ENCODE data around the gene KHK. TPM values are rescaled to one million over a fixed set of nuclear protein-coding genes. Genes with fewer than 3 reads are reported as not detected.

Gene KHK
- total RNA-seq, 2 experiments from 2014 or later, result 13.1 to 13.7 TPM

- peaks cover 17% of the 10 kb centered on the region for H3K4me1 Mint-ChIP-seq
- POLR2A ChIA-PET, result interaction anchor here (0.7 to 3.0 kb wide), 6 partner anchors 9 to 77 kb away, joined by 3 to 34 read pairs (median 4); partner anchors contain the start of genes ABHD1, ATRAID and SLC5A6
- no peaks in the 10 kb centered on the region for H3K27me3 Mint-ChIP-seq
- H3K4me3 Mint-ChIP-seq, result peak overlapping the region; percentile 97
- DNase-seq (no peak), ATAC-seq (ENCODE audit: low read depth) (no peak)
- peak overlapping the region; percentile 97 for H3K27ac Mint-ChIP-seq
- H3K36me3 Mint-ChIP-seq, result peaks cover 7% of the 10 kb centered on the region
- H3K9me3 Mint-ChIP-seq, result no peaks in the 10 kb centered on the region
Observed at GRCh38 chr2:27134781-27135477, 48.4 kb downstream of the KHK start.

GRCh38 chr2:27135478-27135955 is 48.9 kb downstream of the KHK start:
- peak overlapping the region; percentile 97 for H3K4me3 Mint-ChIP-seq
- peak overlapping the region; percentile 97 for H3K27ac Mint-ChIP-seq
- H3K9me3 Mint-ChIP-seq, result no peaks in the 10 kb centered on the region
- DNase-seq (no peak), ATAC-seq (ENCODE audit: low read depth) (no peak)
- no peaks in the 10 kb centered on the region for H3K27me3 Mint-ChIP-seq
- H3K4me1 Mint-ChIP-seq, result peaks cover 17% of the 10 kb centered on the region
- POLR2A ChIA-PET, result interaction anchor here (0.7 to 3.0 kb wide), 5 partner anchors 10 to 77 kb away, joined by 3 to 34 read pairs (median 3); partner anchors contain the start of gene ABHD1
- H3K36me3 Mint-ChIP-seq, result peaks cover 7% of the 10 kb centered on the region

- peaks cover 17% of the 10 kb centered on the region for H3K4me1 Mint-ChIP-seq
- H3K4me3 Mint-ChIP-seq, result no peak overlapping the region
- peaks cover 7% of the 10 kb centered on the region for H3K36me3 Mint-ChIP-seq
- no peak for DNase-seq
- H3K27ac Mint-ChIP-seq, result no peak overlapping the region
- POLR2A ChIA-PET, result no interaction called here
- no peak for ATAC-seq (ENCODE audit: low read depth)
- H3K27me3 Mint-ChIP-seq, result no peaks in the 10 kb centered on the region
- no peaks in the 10 kb centered on the region for H3K9me3 Mint-ChIP-seq
Observed at GRCh38 chr2:27136751-27137150, 50.2 kb downstream of the KHK start.

GRCh38 chr2:27137322-27137935 is 50.9 kb downstream of the KHK start:
- no peaks in the 10 kb centered on the region for H3K9me3 Mint-ChIP-seq
- H3K4me1 Mint-ChIP-seq, result peaks cover 16% of the 10 kb centered on the region
- POLR2A ChIA-PET, result no interaction called here
- no peak for DNase-seq
- peaks cover 7% of the 10 kb centered on the region for H3K36me3 Mint-ChIP-seq
- H3K27ac Mint-ChIP-seq, result no peak overlapping the region
- ATAC-seq (ENCODE audit: low read depth), result no peak
- H3K4me3 Mint-ChIP-seq, result no peak overlapping the region
- peaks cover 3% of the 10 kb centered on the region for H3K27me3 Mint-ChIP-seq

- POLR2A ChIA-PET, result no interaction called here
- peaks cover 10% of the 10 kb centered on the region for H3K4me1 Mint-ChIP-seq
- peaks cover 9% of the 10 kb centered on the region for H3K27me3 Mint-ChIP-seq
- H3K27ac Mint-ChIP-seq, result peak overlapping the region; percentile 56
- ATAC-seq (ENCODE audit: low read depth) (no peak), DNase-seq (no peak)
- H3K4me3 Mint-ChIP-seq, result no peak overlapping the region
- peaks cover 6% of the 10 kb centered on the region for H3K36me3 Mint-ChIP-seq
- H3K9me3 Mint-ChIP-seq, result peaks cover 1% of the 10 kb centered on the region
Observed at GRCh38 chr2:27138111-27138510, 51.5 kb downstream of the KHK start.

GRCh38 chr2:27139310-27139709 is 52.7 kb downstream of the KHK start, which contains the start of gene PRR30:
TSS of gene PRR30 (minus strand) at chr2:27139410. CDS start at chr2:27138329, 1,081 bp downstream.
- peaks cover 2% of the 10 kb centered on the region for H3K9me3 Mint-ChIP-seq
- peaks cover 3% of the 10 kb centered on the region for H3K4me1 Mint-ChIP-seq
- DNase-seq (no peak), ATAC-seq (ENCODE audit: low read depth) (no peak)
- POLR2A ChIA-PET, result no interaction called here
- H3K36me3 Mint-ChIP-seq, result peaks cover 3% of the 10 kb centered on the region
- H3K27ac Mint-ChIP-seq, result no peak within 1 kb of the TSS
- peaks cover 19% of the 10 kb centered on the region for H3K27me3 Mint-ChIP-seq
- no peak within 1 kb of the TSS for H3K4me3 Mint-ChIP-seq

GRCh38 chr2:27143285-27143684 is 56.7 kb downstream of the KHK start:
- Mint-ChIP-seq H3K4me1 (no peaks in the 10 kb centered on the region), H3K9me3 (peaks cover 2% of the 10 kb centered on the region), H3K27ac (no peak overlapping the region), H3K4me3 (no peak overlapping the region), H3K36me3 (peaks cover 2% of the 10 kb centered on the region), H3K27me3 (peaks cover 34% of the 10 kb centered on the region)
- no peak for ATAC-seq (ENCODE audit: low read depth)
- DNase-seq, result no peak
- POLR2A ChIA-PET, result no interaction called here

GRCh38 chr2:27145682-27146081 is 59.1 kb downstream of the KHK start:
- ATAC-seq (ENCODE audit: low read depth) (no peak), DNase-seq (no peak)
- no peak overlapping the region for H3K27ac Mint-ChIP-seq
- POLR2A ChIA-PET, result no interaction called here
- peaks cover 2% of the 10 kb centered on the region for H3K36me3 Mint-ChIP-seq
- H3K4me3 Mint-ChIP-seq, result no peak overlapping the region
- H3K9me3 Mint-ChIP-seq, result peaks cover 2% of the 10 kb centered on the region
- no peaks in the 10 kb centered on the region for H3K4me1 Mint-ChIP-seq
- peaks cover 34% of the 10 kb centered on the region for H3K27me3 Mint-ChIP-seq

GRCh38 chr2:27147935-27148334 is 61.4 kb downstream of the KHK start:
- Mint-ChIP-seq H3K4me3 (no peak overlapping the region), H3K36me3 (peaks cover 2% of the 10 kb centered on the region), H3K27ac (no peak overlapping the region), H3K4me1 (no peaks in the 10 kb centered on the region), H3K9me3 (peaks cover 2% of the 10 kb centered on the region), H3K27me3 (peaks cover 27% of the 10 kb centered on the region)
- no peak for DNase-seq
- no peak for ATAC-seq (ENCODE audit: low read depth)
- POLR2A ChIA-PET, result no interaction called here

- Mint-ChIP-seq H3K4me1 (no peaks in the 10 kb centered on the region), H3K27me3 (peaks cover 19% of the 10 kb centered on the region), H3K27ac (no peak within 1 kb of the TSS), H3K4me3 (no peak within 1 kb of the TSS), H3K36me3 (no peaks in the 10 kb centered on the region), H3K9me3 (no peaks in the 10 kb centered on the region)
- POLR2A ChIA-PET, result no interaction called here
- no peak for ATAC-seq (ENCODE audit: low read depth)
- DNase-seq, result no peak
Observed at GRCh38 chr2:27148801-27149439, 62.3 kb downstream of the KHK start, which contains the start of gene TCF23. TSS of gene TCF23 (plus strand) at chr2:27149004. CDS start at chr2:27149134, 130 bp downstream.

- H3K4me1 Mint-ChIP-seq, result no peaks in the 10 kb centered on the region
- no peaks in the 10 kb centered on the region for H3K36me3 Mint-ChIP-seq
- ATAC-seq (ENCODE audit: low read depth) (no peak), DNase-seq (no peak)
- no peak overlapping the region for H3K27ac Mint-ChIP-seq
- POLR2A ChIA-PET, result no interaction called here
- H3K4me3 Mint-ChIP-seq, result no peak overlapping the region
- peaks cover 12% of the 10 kb centered on the region for H3K27me3 Mint-ChIP-seq
- H3K9me3 Mint-ChIP-seq, result no peaks in the 10 kb centered on the region
Observed at GRCh38 chr2:27149570-27150405, 63.2 kb downstream of the KHK start.
